ENCODE data around the gene GLOD5.

Gene GLOD5

GRCh38 chrX:48728653-48729052 is 32.9 kb upstream of the GLOD5 start:
- Histone ChIP-seq H3K36me3 (ENCODE audit: control insufficient read depth in 1 of 2, insufficient read depth in 2 of 2, low read length in 2 of 2) (no peaks in the 10 kb centered on the region), H3K9me3 (ENCODE audit: control insufficient read depth in 1 of 2, low read length in 2 of 2) (no peaks in the 10 kb centered on the region), H3K27ac (ENCODE audit: low read depth, low read length) (no peak overlapping the region)

GRCh38 chrX:48736303-48736702 is 25.2 kb upstream of the GLOD5 start:
- no peaks in the 10 kb centered on the region for H3K27me3 ChIP-seq (ENCODE audit: control insufficient read depth in 1 of 2, insufficient read depth in 2 of 2, low read length in 2 of 2)
- no peaks in the 10 kb centered on the region for H3K9me3 ChIP-seq (ENCODE audit: control insufficient read depth in 1 of 2, low read length in 2 of 2)
- H3K27ac ChIP-seq (ENCODE audit: low read depth, low read length), result no peak overlapping the region
- H3K4me1 ChIP-seq (ENCODE audit: control insufficient read depth in 1 of 2, insufficient read depth in 2 of 2, low read length in 2 of 2), result peaks cover 7 to 10% of the 10 kb centered on the region in 2 donors
- peak overlapping the region in 1 of 2 donors; percentile 53 for H3K4me3 ChIP-seq (ENCODE audit: low read depth in 1 of 2, low read length in 2 of 2)
- H3K36me3 ChIP-seq (ENCODE audit: control insufficient read depth in 1 of 2, insufficient read depth in 2 of 2, low read length in 2 of 2), result no peaks in the 10 kb centered on the region
- no peak overlapping the region for H3K9ac ChIP-seq (ENCODE audit: low read depth in 1 of 2, low read length in 2 of 2)

More at GRCh38 chrX:48728653-48729052, 32.9 kb upstream of the GLOD5 start:
- H3K4me3 ChIP-seq (ENCODE audit: low read depth in 1 of 2, low read length in 2 of 2), result no peak overlapping the region
- no peak overlapping the region for H3K9ac ChIP-seq (ENCODE audit: low read depth in 1 of 2, low read length in 2 of 2)
- H3K27me3 ChIP-seq (ENCODE audit: control insufficient read depth in 1 of 2, insufficient read depth in 2 of 2, low read length in 2 of 2), result no peaks in the 10 kb centered on the region
- no peaks in the 10 kb centered on the region for H3K4me1 ChIP-seq (ENCODE audit: control insufficient read depth in 1 of 2, insufficient read depth in 2 of 2, low read length in 2 of 2)

GRCh38 chrX:48736878-48737212 is 24.7 kb upstream of the GLOD5 start:
- Histone ChIP-seq H3K4me3 (ENCODE audit: low read depth in 1 of 2, low read length in 2 of 2) (peak overlapping the region; percentile 53 to 90), H3K27ac (ENCODE audit: low read depth, low read length) (no peak overlapping the region), H3K36me3 (ENCODE audit: control insufficient read depth in 1 of 2, insufficient read depth in 2 of 2, low read length in 2 of 2) (no peaks in the 10 kb centered on the region), H3K9ac (ENCODE audit: low read depth in 1 of 2, low read length in 2 of 2) (peak overlapping the region in 1 of 2 donors; percentile 81), H3K27me3 (ENCODE audit: control insufficient read depth in 1 of 2, insufficient read depth in 2 of 2, low read length in 2 of 2) (no peaks in the 10 kb centered on the region), H3K9me3 (ENCODE audit: control insufficient read depth in 1 of 2, low read length in 2 of 2) (no peaks in the 10 kb centered on the region), H3K4me1 (ENCODE audit: control insufficient read depth in 1 of 2, insufficient read depth in 2 of 2, low read length in 2 of 2) (peaks cover 7 to 10% of the 10 kb centered on the region in 2 donors)

GRCh38 chrX:48737213-48737938 is 24.2 kb upstream of the GLOD5 start:
- peak overlapping the region; percentile 78 for H3K27ac ChIP-seq (ENCODE audit: low read depth, low read length)
- no peaks in the 10 kb centered on the region for H3K27me3 ChIP-seq (ENCODE audit: control insufficient read depth in 1 of 2, insufficient read depth in 2 of 2, low read length in 2 of 2)
- H3K9me3 ChIP-seq (ENCODE audit: control insufficient read depth in 1 of 2, low read length in 2 of 2), result no peaks in the 10 kb centered on the region
- H3K4me1 ChIP-seq (ENCODE audit: control insufficient read depth in 1 of 2, insufficient read depth in 2 of 2, low read length in 2 of 2), result peaks cover 7 to 10% of the 10 kb centered on the region in 2 donors
- peak overlapping the region; percentile 81 to 85 for H3K9ac ChIP-seq (ENCODE audit: low read depth in 1 of 2, low read length in 2 of 2)
- peak overlapping the region; percentile 80 to 90 for H3K4me3 ChIP-seq (ENCODE audit: low read depth in 1 of 2, low read length in 2 of 2)
- no peaks in the 10 kb centered on the region for H3K36me3 ChIP-seq (ENCODE audit: control insufficient read depth in 1 of 2, insufficient read depth in 2 of 2, low read length in 2 of 2)

- H3K9me3 ChIP-seq (ENCODE audit: control insufficient read depth in 1 of 2, low read length in 2 of 2), result no peaks in the 10 kb centered on the region
- peak overlapping the region; percentile 78 for H3K27ac ChIP-seq (ENCODE audit: low read depth, low read length)
- peaks cover 7 to 10% of the 10 kb centered on the region in 2 donors for H3K4me1 ChIP-seq (ENCODE audit: control insufficient read depth in 1 of 2, insufficient read depth in 2 of 2, low read length in 2 of 2)
- peak overlapping the region; percentile 81 to 85 for H3K9ac ChIP-seq (ENCODE audit: low read depth in 1 of 2, low read length in 2 of 2)
- peak overlapping the region; percentile 80 to 90 for H3K4me3 ChIP-seq (ENCODE audit: low read depth in 1 of 2, low read length in 2 of 2)
- H3K27me3 ChIP-seq (ENCODE audit: control insufficient read depth in 1 of 2, insufficient read depth in 2 of 2, low read length in 2 of 2), result no peaks in the 10 kb centered on the region
- H3K36me3 ChIP-seq (ENCODE audit: control insufficient read depth in 1 of 2, insufficient read depth in 2 of 2, low read length in 2 of 2), result no peaks in the 10 kb centered on the region
Measured at GRCh38 chrX:48737940-48738339, 23.6 kb upstream of the GLOD5 start.

- Histone ChIP-seq H3K4me3 (ENCODE audit: low read depth in 1 of 2, low read length in 2 of 2) (no peak overlapping the region), H3K27me3 (ENCODE audit: control insufficient read depth in 1 of 2, insufficient read depth in 2 of 2, low read length in 2 of 2) (no peaks in the 10 kb centered on the region), H3K36me3 (ENCODE audit: control insufficient read depth in 1 of 2, insufficient read depth in 2 of 2, low read length in 2 of 2) (no peaks in the 10 kb centered on the region), H3K9me3 (ENCODE audit: control insufficient read depth in 1 of 2, low read length in 2 of 2) (no peaks in the 10 kb centered on the region), H3K4me1 (ENCODE audit: control insufficient read depth in 1 of 2, insufficient read depth in 2 of 2, low read length in 2 of 2) (peaks cover 6 to 7% of the 10 kb centered on the region in 2 donors), H3K27ac (ENCODE audit: low read depth, low read length) (no peak overlapping the region), H3K9ac (ENCODE audit: low read depth in 1 of 2, low read length in 2 of 2) (no peak overlapping the region)
Measured at GRCh38 chrX:48741834-48742233, 19.7 kb upstream of the GLOD5 start.

- Histone ChIP-seq H3K4me3 (ENCODE audit: low read depth in 1 of 2, low read length in 2 of 2) (no peak overlapping the region), H3K27ac (ENCODE audit: low read depth, low read length) (no peak overlapping the region), H3K9ac (ENCODE audit: low read depth in 1 of 2, low read length in 2 of 2) (no peak overlapping the region), H3K27me3 (ENCODE audit: control insufficient read depth in 1 of 2, insufficient read depth in 2 of 2, low read length in 2 of 2) (no peaks in the 10 kb centered on the region), H3K9me3 (ENCODE audit: control insufficient read depth in 1 of 2, low read length in 2 of 2) (no peaks in the 10 kb centered on the region), H3K36me3 (ENCODE audit: control insufficient read depth in 1 of 2, insufficient read depth in 2 of 2, low read length in 2 of 2) (no peaks in the 10 kb centered on the region), H3K4me1 (ENCODE audit: control insufficient read depth in 1 of 2, insufficient read depth in 2 of 2, low read length in 2 of 2) (no peaks in the 10 kb centered on the region)
Measured at GRCh38 chrX:48745222-48745621, 16.3 kb upstream of the GLOD5 start.

GRCh38 chrX:48747415-48748016 is 14.0 kb upstream of the GLOD5 start:
- Histone ChIP-seq H3K27me3 (ENCODE audit: control insufficient read depth in 1 of 2, insufficient read depth in 2 of 2, low read length in 2 of 2) (no peaks in the 10 kb centered on the region), H3K4me1 (ENCODE audit: control insufficient read depth in 1 of 2, insufficient read depth in 2 of 2, low read length in 2 of 2) (no peaks in the 10 kb centered on the region), H3K9ac (ENCODE audit: low read depth in 1 of 2, low read length in 2 of 2) (no peak overlapping the region), H3K36me3 (ENCODE audit: control insufficient read depth in 1 of 2, insufficient read depth in 2 of 2, low read length in 2 of 2) (no peaks in the 10 kb centered on the region), H3K9me3 (ENCODE audit: control insufficient read depth in 1 of 2, low read length in 2 of 2) (no peaks in the 10 kb centered on the region), H3K4me3 (ENCODE audit: low read depth in 1 of 2, low read length in 2 of 2) (no peak overlapping the region), H3K27ac (ENCODE audit: low read depth, low read length) (no peak overlapping the region)

- Histone ChIP-seq H3K36me3 (ENCODE audit: control insufficient read depth in 1 of 2, insufficient read depth in 2 of 2, low read length in 2 of 2) (no peaks in the 10 kb centered on the region), H3K9ac (ENCODE audit: low read depth in 1 of 2, low read length in 2 of 2) (no peak overlapping the region), H3K4me1 (ENCODE audit: control insufficient read depth in 1 of 2, insufficient read depth in 2 of 2, low read length in 2 of 2) (no peaks in the 10 kb centered on the region), H3K27ac (ENCODE audit: low read depth, low read length) (no peak overlapping the region), H3K9me3 (ENCODE audit: control insufficient read depth in 1 of 2, low read length in 2 of 2) (no peaks in the 10 kb centered on the region), H3K4me3 (ENCODE audit: low read depth in 1 of 2, low read length in 2 of 2) (no peak overlapping the region), H3K27me3 (ENCODE audit: control insufficient read depth in 1 of 2, insufficient read depth in 2 of 2, low read length in 2 of 2) (no peaks in the 10 kb centered on the region)
Measured at GRCh38 chrX:48749182-48749581, 12.4 kb upstream of the GLOD5 start.

GRCh38 chrX:48751343-48751742 is 10.2 kb upstream of the GLOD5 start:
- H3K9ac ChIP-seq (ENCODE audit: low read depth in 1 of 2, low read length in 2 of 2), result no peak overlapping the region
- no peaks in the 10 kb centered on the region for H3K4me1 ChIP-seq (ENCODE audit: control insufficient read depth in 1 of 2, insufficient read depth in 2 of 2, low read length in 2 of 2)
- no peaks in the 10 kb centered on the region for H3K36me3 ChIP-seq (ENCODE audit: control insufficient read depth in 1 of 2, insufficient read depth in 2 of 2, low read length in 2 of 2)
- H3K4me3 ChIP-seq (ENCODE audit: low read depth in 1 of 2, low read length in 2 of 2), result no peak overlapping the region
- no peaks in the 10 kb centered on the region for H3K9me3 ChIP-seq (ENCODE audit: control insufficient read depth in 1 of 2, low read length in 2 of 2)
- no peaks in the 10 kb centered on the region for H3K27me3 ChIP-seq (ENCODE audit: control insufficient read depth in 1 of 2, insufficient read depth in 2 of 2, low read length in 2 of 2)
- H3K27ac ChIP-seq (ENCODE audit: low read depth, low read length), result no peak overlapping the region
